ENCODE results near the gene STK31. TPM values are rescaled to one million over a fixed set of nuclear protein-coding genes. Genes with fewer than 3 reads are reported as not detected.
"Not testable (repeated sequence)": the region's sequence is repeated elsewhere in the genome, so short reads cannot be mapped to it uniquely, and the experiment has no call there.

STK31 gene
- total RNA-seq, 2 donors from 2014 or later = 0.09 to 32.1 TPM

- Histone ChIP-seq H3K36me3 (no peaks in the 10 kb centered on the region), H3K4me1 (replicated peaks) (no peaks in the 10 kb centered on the region), H3K9me3 (no peaks in the 10 kb centered on the region), H3K27me3 (replicated peaks; ENCODE audit: insufficient read depth) (no peaks in the 10 kb centered on the region), H3K4me3 (no peak overlapping the region), H3K27ac (no peak overlapping the region)
- intact Hi-C loops (cut with DNase I) = loop anchor here (5.0 kb wide), 1 partner anchor 167 kb away; no protein-coding TSS in a partner anchor
- WGBS = 55% methylated on average over 2 of the region's 2 CpGs
- no peak for TF ChIP-seq POLR2A (IDR thresholded peaks at IDR 0.05)
- no peak for TF ChIP-seq POLR2AphosphoS5 (IDR thresholded peaks at IDR 0.05)
- no peak for TF ChIP-seq CTCF (IDR thresholded peaks at IDR 0.05)
- DNase-seq (ENCODE audit: low spot score) = no peak
Observed at GRCh38 chr7:23714150-23714464, 4.1 kb downstream of the STK31 start.

- Histone ChIP-seq H3K4me1 (replicated peaks) (no peaks in the 10 kb centered on the region), H3K27me3 (replicated peaks; ENCODE audit: insufficient read depth) (no peaks in the 10 kb centered on the region), H3K27ac (no peak overlapping the region), H3K9me3 (no peaks in the 10 kb centered on the region), H3K36me3 (no peaks in the 10 kb centered on the region), H3K4me3 (no peak overlapping the region)
- WGBS = 74% methylated on average over 1 of the region's 1 CpG
- intact Hi-C loops (cut with DNase I) = loop anchor here (5.0 kb wide), 1 partner anchor 167 kb away; no protein-coding TSS in a partner anchor
- TF ChIP-seq POLR2AphosphoS5 (IDR thresholded peaks at IDR 0.05) (no peak), POLR2A (IDR thresholded peaks at IDR 0.05) (no peak), CTCF (IDR thresholded peaks at IDR 0.05) (no peak)
- DNase-seq (ENCODE audit: low spot score) = no peak
Observed at GRCh38 chr7:23714579-23714978, 4.6 kb downstream of the STK31 start.

- no peaks in the 10 kb centered on the region for H3K27me3 ChIP-seq (replicated peaks; ENCODE audit: insufficient read depth)
- H3K27ac ChIP-seq = no peak overlapping the region
- no peaks in the 10 kb centered on the region for H3K36me3 ChIP-seq
- DNase-seq (ENCODE audit: low spot score) = no peak
- TF ChIP-seq CTCF (IDR thresholded peaks at IDR 0.05) = no peak
- TF ChIP-seq POLR2A (IDR thresholded peaks at IDR 0.05) = no peak
- TF ChIP-seq POLR2AphosphoS5 (IDR thresholded peaks at IDR 0.05) = no peak
- intact Hi-C loops (cut with DNase I) = no loop called here
- H3K4me3 ChIP-seq = no peak overlapping the region
- no peaks in the 10 kb centered on the region for H3K4me1 ChIP-seq (replicated peaks)
- H3K9me3 ChIP-seq = no peaks in the 10 kb centered on the region
- 80% methylated on average over 6 of the region's 6 CpGs for WGBS
Observed at GRCh38 chr7:23715099-23715498, 5.1 kb downstream of the STK31 start.

GRCh38 chr7:23717788-23718187 is 7.8 kb downstream of the STK31 start:
- WGBS = 92% methylated on average over 1 of the region's 1 CpG
- DNase-seq (ENCODE audit: low spot score) = no peak
- no peak overlapping the region for H3K27ac ChIP-seq
- H3K27me3 ChIP-seq (replicated peaks; ENCODE audit: insufficient read depth) = no peaks in the 10 kb centered on the region
- intact Hi-C loops (cut with DNase I) = no loop called here
- no peaks in the 10 kb centered on the region for H3K36me3 ChIP-seq
- TF ChIP-seq POLR2A (IDR thresholded peaks at IDR 0.05) = no peak
- no peak for TF ChIP-seq POLR2AphosphoS5 (IDR thresholded peaks at IDR 0.05)
- no peak for TF ChIP-seq CTCF (IDR thresholded peaks at IDR 0.05)
- no peaks in the 10 kb centered on the region for H3K4me1 ChIP-seq (replicated peaks)
- H3K9me3 ChIP-seq = no peaks in the 10 kb centered on the region
- no peak overlapping the region for H3K4me3 ChIP-seq

GRCh38 chr7:23721456-23721855 is 11.4 kb downstream of the STK31 start:
- Histone ChIP-seq H3K4me1 (replicated peaks) (no peaks in the 10 kb centered on the region), H3K27ac (no peak overlapping the region), H3K27me3 (replicated peaks; ENCODE audit: insufficient read depth) (no peaks in the 10 kb centered on the region), H3K9me3 (no peaks in the 10 kb centered on the region), H3K4me3 (no peak overlapping the region), H3K36me3 (no peaks in the 10 kb centered on the region)
- no peak for DNase-seq (ENCODE audit: low spot score)
- no peak for TF ChIP-seq CTCF (IDR thresholded peaks at IDR 0.05)
- no peak for TF ChIP-seq POLR2AphosphoS5 (IDR thresholded peaks at IDR 0.05)
- no peak for TF ChIP-seq POLR2A (IDR thresholded peaks at IDR 0.05)
- intact Hi-C loops (cut with DNase I) = no loop called here
- WGBS = 79% methylated on average over 4 of the region's 4 CpGs

- H3K4me1 ChIP-seq (replicated peaks); DNase-seq (ENCODE audit: low spot score); H3K27ac ChIP-seq; H3K4me3 ChIP-seq; intact Hi-C loops (cut with DNase I); H3K9me3 ChIP-seq; H3K27me3 ChIP-seq (replicated peaks; ENCODE audit: insufficient read depth); H3K36me3 ChIP-seq: not testable (repeated sequence)
- 79% methylated on average over 20 of the region's 21 CpGs for WGBS
Observed at GRCh38 chr7:23722587-23723216, 12.7 kb downstream of the STK31 start.

GRCh38 chr7:23724113-23724512 is 14.1 kb downstream of the STK31 start:
- H3K4me3 ChIP-seq; H3K36me3 ChIP-seq; H3K27me3 ChIP-seq (replicated peaks; ENCODE audit: insufficient read depth); intact Hi-C loops (cut with DNase I); H3K27ac ChIP-seq; DNase-seq (ENCODE audit: low spot score); H3K9me3 ChIP-seq; H3K4me1 ChIP-seq (replicated peaks): not testable (repeated sequence)
- 70% methylated on average over 4 of the region's 4 CpGs for WGBS
